ENCODE measurements around the gene PRKAG2.

DNA sequence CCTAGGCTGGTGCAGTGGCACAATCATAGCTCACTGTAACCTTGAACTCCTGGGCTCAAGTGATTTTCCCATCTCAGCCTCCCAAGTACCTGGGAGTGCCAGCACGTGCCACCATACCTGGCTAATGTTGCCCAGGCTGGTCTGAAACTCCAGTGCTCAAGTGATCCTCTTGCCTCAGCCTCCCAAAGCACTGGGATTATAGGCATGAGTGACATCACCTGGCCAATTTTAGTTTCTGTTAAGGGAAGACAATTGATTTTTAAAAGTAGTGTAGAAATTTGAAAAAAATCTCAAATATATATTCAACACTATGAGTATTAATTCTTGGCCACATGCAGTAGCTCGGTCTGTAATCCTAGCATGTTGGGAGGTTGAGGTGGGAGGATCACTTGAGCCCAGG is 235.3 kb downstream of the PRKAG2 start:
- TF ChIP-seq POLR2A (IDR thresholded peaks at IDR 0.05; ENCODE audit: low read depth, low read length): no peak
- TF ChIP-seq TAF1 (IDR thresholded peaks at IDR 0.05; ENCODE audit: low read depth, low read length): no peak
- no peak for TF ChIP-seq POLR2AphosphoS5 (IDR thresholded peaks at IDR 0.05; ENCODE audit: low read depth, low read length)

All from GM12891 (cell line).